HepG2 (cell line): Measurements from ENCODE around the gene VAPA. TPM values are rescaled to one million over a fixed set of nuclear protein-coding genes. Genes with fewer than 3 reads are reported as not detected.

Source experiments
- ATAC-seq: fragments of 200-7000 bp; cut with Tn5 transposase; 3 replicates; pipeline ENCODE4 v1.9.1; 2020; ENCODE audit warnings: mild to moderate bottlenecking, moderate library complexity
- BruUV-seq: library from RNA; stranded (reverse); fragments of 400-500 nt; replicated peaks from 2 replicates; lab custom pipeline; 2021; lab: Mats Ljungman, UMichigan
- CTCF ChIA-PET: fragments of 300-600 bp; formaldehyde crosslinking; extraction: SDS; loops from one replicate; lab custom pipeline; 2021; ENCODE audit warnings: low total read pairs, inconsistent platforms, low intra/inter-chr PET ratio; lab: Yijun Ruan, JAX
- POLR2A ChIA-PET: fragments of 350-600 bp; sonication (Branson Sonifier 250); formaldehyde crosslinking; loops from one replicate; lab custom pipeline; 2020; ENCODE audit warnings: antibody characterized with exemption, inconsistent platforms; lab: Yijun Ruan, JAX
- DNase-seq: peaks from one replicate; pipeline ENCODE4 v3.0.0-alpha.2; 2015; ENCODE audit warnings: low spot score
- FAIRE-seq: peaks from 3 replicates; lab custom pipeline; 2011; peaks lifted over from hg19 to GRCh38; lab: Jason Lieb, UNC
- H2AFZ ChIP-seq: one replicate; pipeline ENCODE4 v1.6.1; 2011; ENCODE audit warnings: low read length, inconsistent platforms
- H3K27ac ChIP-seq: fragments of 300-600 bp; 3 replicates; pipeline ENCODE4 v1.8.0; 2011; ENCODE audit warnings: mixed run types, mild to moderate bottlenecking, mixed read lengths, low read length, inconsistent platforms; ENCODE audit not compliant: insufficient read depth; ENCODE audit errors: extremely low read length
- H3K27me3 ChIP-seq, 2 experiments: fragments of 200-600 bp in 1 of 2; 2 replicates in 1 of 2; 3 replicates in 1 of 2; pipeline versions ENCODE4 v1.6.0 to v1.8.0; 2011; ENCODE audit warnings: low read length in 2 of 2, mild to moderate bottlenecking in 2 of 2, moderate library complexity in 2 of 2, inconsistent platforms in 1 of 2; ENCODE audit not compliant: insufficient read depth in 2 of 2, control insufficient read depth in 1 of 2
- H3K36me3 ChIP-seq, 2 experiments: fragments of 200-600 bp in 1 of 2; replicated peaks in 1 of 2; 2 replicates in 1 of 2; 3 replicates in 1 of 2; pipeline versions ENCODE4 v1.5.1 to v1.8.0; 2011; ENCODE audit warnings: low read length in 2 of 2, inconsistent platforms in 1 of 2; ENCODE audit not compliant: insufficient read depth in 2 of 2, control insufficient read depth in 1 of 2
- H3K4me1 ChIP-seq: 2 replicates; pipeline ENCODE4 v1.5.1; 2012; ENCODE audit warnings: low read length, inconsistent platforms; ENCODE audit not compliant: insufficient read depth
- H3K4me2 ChIP-seq: 2 replicates; pipeline ENCODE4 v1.6.0; 2011; ENCODE audit warnings: low read depth, low read length, inconsistent platforms
- H3K4me3 ChIP-seq, 3 experiments: fragments of 200-600 bp in 1 of 3; sonication (generic), shearing (Covaris generic) in 1 of 3; replicated peaks in 1 of 3; 2 replicates each; pipeline ENCODE4 v1.5.1; 2011 to 2016; ENCODE audit warnings: low read length in 3 of 3, inconsistent platforms in 2 of 3, low read depth in 2 of 3, mild to moderate bottlenecking in 2 of 3, control low read depth in 1 of 3, mixed read lengths in 1 of 3; ENCODE audit not compliant: insufficient read depth in 1 of 3
- H3K79me2 ChIP-seq: one replicate; pipeline ENCODE4 v1.6.1; 2011; ENCODE audit warnings: low read length, inconsistent platforms; ENCODE audit not compliant: insufficient read depth
- H3K9ac ChIP-seq: 2 replicates; pipeline ENCODE4 v1.6.0; 2011; ENCODE audit warnings: mild to moderate bottlenecking, low read depth, low read length, inconsistent platforms; ENCODE audit not compliant: insufficient read depth
- H3K9me3 ChIP-seq: 2 replicates; pipeline ENCODE4 v1.5.1; 2012; ENCODE audit warnings: mild to moderate bottlenecking, low read length
- H4K20me1 ChIP-seq: 2 replicates; pipeline ENCODE4 v1.6.0; 2011; ENCODE audit warnings: inconsistent platforms, mild to moderate bottlenecking, low read length, moderate library complexity; ENCODE audit not compliant: insufficient read depth
- EED ChIP-seq: sonication (generic); formaldehyde crosslinking; IDR thresholded peaks from 2 replicates; pipeline ENCODE4 v1.5.0; 2020; ENCODE audit warnings: mild to moderate bottlenecking, missing genetic modification reagents
- GPBP1L1 ChIP-seq: sonication (generic); formaldehyde crosslinking; IDR thresholded peaks from 2 replicates; pipeline ENCODE4 v1.5.0; 2020; ENCODE audit warnings: mild to moderate bottlenecking, missing genetic modification reagents
- JUN ChIP-seq: sonication (generic); formaldehyde crosslinking; IDR thresholded peaks from 2 replicates; pipeline ENCODE4 v1.4.0; 2020; ENCODE audit warnings: mild to moderate bottlenecking, missing genetic modification reagents
- POGZ ChIP-seq: sonication (generic); formaldehyde crosslinking; IDR thresholded peaks from 2 replicates; pipeline ENCODE4 v1.4.0; 2020; ENCODE audit warnings: mild to moderate bottlenecking, missing genetic modification reagents
- RFXAP ChIP-seq: sonication (generic); formaldehyde crosslinking; IDR thresholded peaks from 2 replicates; pipeline ENCODE4 v1.4.0; 2020; ENCODE audit warnings: missing genetic modification reagents, borderline replicate concordance
- SP4 ChIP-seq: sonication (generic); formaldehyde crosslinking; IDR thresholded peaks from 2 replicates; pipeline ENCODE4 v1.8.1; 2023; ENCODE audit warnings: mild to moderate bottlenecking, missing genetic modification reagents
- ZMYM3 ChIP-seq: sonication (generic); formaldehyde crosslinking; IDR thresholded peaks from 2 replicates; pipeline ENCODE4 v1.5.1; 2020; ENCODE audit warnings: mild to moderate bottlenecking, missing genetic modification reagents
- ZNF329 ChIP-seq: sonication (generic); formaldehyde crosslinking; IDR thresholded peaks from 2 replicates; pipeline ENCODE4 v1.9.0; 2021; ENCODE audit warnings: low read depth, mild to moderate bottlenecking, missing genetic modification reagents
- ZSCAN31 ChIP-seq: sonication (generic); formaldehyde crosslinking; IDR thresholded peaks from 2 replicates; pipeline ENCODE4 v1.5.0; 2020; ENCODE audit warnings: low read depth, mild to moderate bottlenecking, missing genetic modification reagents
- WGBS: methylation state at CpG from one replicate; pipeline ENCODE4 v1.1.6; 2017; ENCODE audit warnings: low lambda C conversion rate; 5-methylcytosine and 5-hydroxymethylcytosine counted together
- in situ Hi-C: cut with HindIII; loops from 2 replicates; pipeline ENCODE4 v1.10.0; 2017; ENCODE audit warnings: low pct_unique_long_range_greater_than_20kb; ENCODE audit not compliant: extremely low pct_ligation_motif_present
- intact Hi-C: fragments of 100-400 bp; cut with micrococcal nuclease; formaldehyde crosslinking; loops from one replicate; pipeline ENCODE4 v1.10.0; 2022; ENCODE audit not compliant: unreplicated experiment
- polyA plus RNA-seq, 8 experiments: library from polyadenylated mRNA; depleted of rRNA in 3 of 8; stranded (reverse) in 7 of 8; unstranded in 1 of 8; fragments of >200 nt; fragmentation: Illumina TruSeq in 4 of 8; extraction: Trizol in 4 of 8; gene quantifications; 2 replicates each; pipeline versions ENCODE4 v1.2.1 to v1.2.3, GENCODE V29; 2011 to 2016; ENCODE audit warnings: low read depth in 4 of 8, missing spikeins in 1 of 8, mixed read lengths in 1 of 8; ENCODE audit not compliant: insufficient read depth in 1 of 8
- total RNA-seq, 5 experiments: library from RNA; depleted of rRNA; stranded (reverse); fragments of >200 nt; fragmentation: Illumina TruSeq; extraction: Trizol; gene quantifications; 2 replicates each; pipeline ENCODE4 v1.2.3, GENCODE V29; 2016; ENCODE audit warnings: low read depth in 1 of 5

The VAPA gene
- total and polyA plus RNA-seq, 2 of the 13 experiments (the other 11 are each of a cell fraction or from before 2014, with no cell fraction given): 167 to 294 TPM

- Histone ChIP-seq H3K36me3 (0 out of 5 replicates have a peak, but pooled peaks cover 0 to 2% of the 10 kb centered on the region in 2 experiments), H2AFZ (no peak overlapping the region), H3K27me3 (no peaks in the 10 kb centered on the region), H4K20me1 (peaks cover 92% of the 10 kb centered on the region), H3K79me2 (peaks cover 100% of the 10 kb centered on the region), H3K9ac (no peak overlapping the region), H3K4me3 (peak overlapping the region in 1 of 3 experiments; percentile 12; a peak in 1 of 6 replicates), H3K4me2 (peak overlapping the region; percentile 43), H3K4me1 (peaks cover 79% of the 10 kb centered on the region), H3K9me3 (no peaks in the 10 kb centered on the region), H3K27ac (peak overlapping the region; percentile 45)
- BruUV-seq: no TSS peak
- in situ Hi-C loops: loop anchor here (10.0 kb wide), 1 partner anchor 121 kb away; no protein-coding TSS in a partner anchor
- no peak for ATAC-seq
- WGBS: 77% methylated on average over 1 of the region's 1 CpG
- no peak for DNase-seq
- POLR2A ChIA-PET: no interaction called here
- CTCF ChIA-PET: no interaction called here
- TF ChIP-seq ZNF329: no peak
- no peak for TF ChIP-seq POGZ (CRISPR knock-in tag)
- TF ChIP-seq ZSCAN31 (CRISPR knock-in tag): no peak
- no peak for TF ChIP-seq EED (CRISPR knock-in tag)
- TF ChIP-seq RFXAP: no peak
- no peak for TF ChIP-seq JUN
- no peak for TF ChIP-seq ZMYM3 (CRISPR knock-in tag)
- TF ChIP-seq SP4: no peak
- no peak for TF ChIP-seq GPBP1L1 (CRISPR knock-in tag)
- no peak for FAIRE-seq
- intact Hi-C loops: no loop called here
Observed at GRCh38 chr18:9925369-9925768, 11.6 kb downstream of the VAPA start.
